GM12891 (cell line): ENCODE data around the gene MTX2.
"Not testable (repeated sequence)": the region's sequence is repeated elsewhere in the genome, so short reads cannot be mapped to it uniquely, and the experiment has no call there.

Experiments
- DNase-seq: peaks from one replicate; pipeline ENCODE4 v3.0.0; 2011; ENCODE audit warnings: low spot score; ENCODE audit not compliant: insufficient read length
- FAIRE-seq: peaks from 2 replicates; lab custom pipeline; 2011; peaks lifted over from hg19 to GRCh38; lab: Jason Lieb, UNC
- PAX5 ChIP-seq: IDR thresholded peaks from 2 replicates; pipeline ENCODE4 v1.6.1; 2011; ENCODE audit warnings: low read length, moderate library complexity, mild to moderate bottlenecking; ENCODE audit not compliant: insufficient read depth, severe bottlenecking
- POLR2A ChIP-seq: IDR thresholded peaks from 2 replicates; pipeline ENCODE4 v1.6.1; 2011; ENCODE audit warnings: low read depth, low read length, control low read depth
- POLR2AphosphoS5 ChIP-seq: IDR thresholded peaks from 2 replicates; pipeline ENCODE4 v1.6.1; 2011; ENCODE audit warnings: low read depth, low read length, control low read depth
- POU2F2 ChIP-seq: IDR thresholded peaks from 2 replicates; pipeline ENCODE4 v1.6.1; 2011; ENCODE audit warnings: low read depth, mild to moderate bottlenecking, control low read depth, low read length, moderate library complexity
- SPI1 ChIP-seq: IDR thresholded peaks from 2 replicates; pipeline ENCODE4 v1.6.1; 2011; ENCODE audit warnings: low read depth, low read length, control low read depth
- TAF1 ChIP-seq: IDR thresholded peaks from 2 replicates; pipeline ENCODE4 v1.6.1; 2011; ENCODE audit warnings: low read depth, low read length, control low read depth

Gene MTX2

DNA sequence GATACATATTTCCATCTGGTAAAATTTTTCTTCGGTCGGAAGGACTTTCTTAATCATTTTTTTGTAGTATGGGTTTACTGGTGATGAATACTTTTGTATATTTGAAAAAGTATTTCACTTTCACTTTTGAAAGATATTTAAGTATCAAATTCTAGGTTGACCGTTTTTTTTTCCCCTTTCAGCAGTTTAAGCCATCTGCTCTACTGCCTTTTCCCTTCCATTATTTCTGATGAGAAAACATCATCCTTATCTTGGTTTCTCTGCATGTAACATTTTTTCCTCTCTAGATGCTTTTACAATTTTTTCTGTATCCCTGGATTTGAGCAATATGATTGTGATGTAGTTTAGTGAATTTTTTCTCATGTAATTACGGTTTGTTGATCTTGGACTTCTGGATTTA, 87.0 kb downstream of the MTX2 start:
- FAIRE-seq (no peak), DNase-seq (no peak)
- TF ChIP-seq TAF1 (no peak), SPI1 (no peak), POU2F2 (no peak), POLR2A (no peak), POLR2AphosphoS5 (no peak), PAX5 (no peak)

- no peak for DNase-seq
- no peak for TF ChIP-seq TAF1
- TF ChIP-seq POLR2A: no peak
- no peak for TF ChIP-seq SPI1
- no peak for TF ChIP-seq PAX5
- no peak for TF ChIP-seq POU2F2
- TF ChIP-seq POLR2AphosphoS5: no peak
- FAIRE-seq: no peak
Measured at GRCh38 chr2:176364273-176364977, 95.2 kb downstream of the MTX2 start.

DNA sequence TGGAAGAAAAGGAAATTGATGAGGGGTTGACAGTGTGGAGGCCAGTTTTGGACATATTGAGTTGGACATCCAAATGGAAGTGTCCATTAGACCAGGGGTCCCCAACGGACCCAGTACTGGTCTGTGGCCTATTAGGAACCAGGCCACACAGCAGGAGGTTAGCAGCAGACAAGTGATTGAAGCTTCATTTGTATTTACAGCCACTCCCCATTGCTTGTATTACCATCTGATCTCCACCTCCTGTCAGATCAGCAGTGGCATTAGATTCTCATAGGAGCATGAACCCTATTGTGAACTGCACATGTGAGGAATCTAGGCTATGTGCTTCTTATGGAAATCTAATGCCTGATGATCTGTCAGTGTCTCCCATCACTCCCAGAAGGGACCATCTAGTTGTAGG, 99.1 kb downstream of the MTX2 start:
- FAIRE-seq: no peak
- TF ChIP-seq POU2F2 (no peak), POLR2A (no peak), SPI1 (no peak), POLR2AphosphoS5 (no peak), PAX5 (no peak), TAF1 (no peak)
- DNase-seq: no peak

- FAIRE-seq: no peak
- no peak for DNase-seq
- TF ChIP-seq POU2F2: no peak
- no peak for TF ChIP-seq TAF1
- TF ChIP-seq POLR2A: no peak
- no peak for TF ChIP-seq SPI1
- TF ChIP-seq POLR2AphosphoS5: no peak
- TF ChIP-seq PAX5: no peak
Measured at GRCh38 chr2:176370467-176371171, 101.4 kb downstream of the MTX2 start.

DNA sequence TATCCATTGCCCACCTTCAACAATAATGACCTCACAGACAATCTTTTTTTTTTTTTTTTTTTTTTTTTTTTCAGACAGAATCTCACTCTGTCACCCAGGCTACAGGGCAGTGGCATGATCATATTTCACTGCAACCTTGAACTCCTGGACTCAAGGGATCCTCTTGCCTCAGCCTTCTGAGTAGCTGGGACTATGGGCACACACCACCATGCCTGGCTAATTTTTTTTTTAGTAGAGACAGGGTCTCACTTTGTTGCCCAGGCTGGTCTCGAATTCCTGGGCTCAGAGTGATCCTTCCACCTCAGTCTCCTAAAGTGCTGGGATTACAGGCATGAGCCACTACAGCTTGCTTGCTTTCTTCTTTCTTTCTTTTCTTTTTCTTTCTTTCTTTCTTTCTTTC, 103.9 kb downstream of the MTX2 start:
- not testable (repeated sequence) for DNase-seq, FAIRE-seq

GRCh38 chr2:176378323-176378722, 109.1 kb downstream of the MTX2 start:
- TF ChIP-seq POLR2A (no peak), POU2F2 (no peak), TAF1 (no peak), POLR2AphosphoS5 (no peak), PAX5 (no peak), SPI1 (no peak)
- FAIRE-seq (no peak), DNase-seq (no peak)

GRCh38 chr2:176380341-176380740, 111.1 kb downstream of the MTX2 start:
- FAIRE-seq (no peak), DNase-seq (no peak)
- TF ChIP-seq PAX5 (no peak), POLR2A (no peak), POU2F2 (no peak), TAF1 (no peak), POLR2AphosphoS5 (no peak), SPI1 (no peak)

GRCh38 chr2:176383100-176383499, 113.9 kb downstream of the MTX2 start:
- no peak for DNase-seq
- FAIRE-seq: no peak
- no peak for TF ChIP-seq SPI1
- no peak for TF ChIP-seq POLR2A
- TF ChIP-seq TAF1: no peak
- no peak for TF ChIP-seq POLR2AphosphoS5

GRCh38 chr2:176383836-176384442, 114.7 kb downstream of the MTX2 start:
- DNase-seq (no peak), FAIRE-seq (no peak)
- TF ChIP-seq SPI1 (no peak), TAF1 (no peak), POU2F2 (no peak), PAX5 (no peak), POLR2AphosphoS5 (no peak), POLR2A (no peak)
